Prostate gland (tissue), 2 donors: ENCODE measurements around the gene USP32. TPM values are rescaled to one million over a fixed set of nuclear protein-coding genes. Genes with fewer than 3 reads are reported as not detected.

ENCODE experiments used
- DNase-seq: peaks from one replicate; pipeline ENCODE4 v3.0.0-alpha.2; 2019; ENCODE audit warnings: low spot score
- H3K27ac ChIP-seq, 2 donors: fragments of 200-600 bp; sonication (generic); 2 replicates each; pipeline ENCODE4 v1.5.1; 2017 to 2019
- H3K27me3 ChIP-seq: fragments of 200-600 bp; sonication (generic); replicated peaks from 2 replicates; pipeline ENCODE4 v1.5.1; 2019; ENCODE audit not compliant: insufficient read depth
- H3K36me3 ChIP-seq, 2 donors: fragments of 200-600 bp; sonication (generic); 1 replicate in 1 of 2; 2 replicates in 1 of 2; pipeline versions ENCODE4 v1.5.1 to v1.8.1; 2017 to 2019
- H3K4me1 ChIP-seq: fragments of 200-600 bp; sonication (generic); replicated peaks from 2 replicates; pipeline ENCODE4 v1.5.1; 2019
- H3K4me3 ChIP-seq, 2 donors: fragments of 200-600 bp; sonication (generic); 2 replicates each; pipeline ENCODE4 v1.5.1; 2017 to 2019
- H3K9me3 ChIP-seq: fragments of 200-600 bp; sonication (generic); 2 replicates; pipeline ENCODE4 v1.5.1; 2017
- POLR2A ChIP-seq: fragments of 450-650 bp; IDR thresholded peaks from one replicate; pipeline ENCODE4 v1.6.1; 2016; ENCODE audit warnings: antibody characterized with exemption, mild to moderate bottlenecking
- POLR2AphosphoS5 ChIP-seq: sonication (generic); formaldehyde crosslinking; IDR thresholded peaks from one replicate; pipeline ENCODE4 v1.6.1; 2017; ENCODE audit warnings: antibody characterized with exemption
- WGBS: methylation state at CpG from one replicate; pipeline ENCODE4 v1.1.5; 2018; 5-methylcytosine and 5-hydroxymethylcytosine counted together
- intact Hi-C: fragments of 100-400 bp; cut with DNase I; formaldehyde crosslinking; loops from one replicate; pipeline ENCODE4 v1.14.2; 2022
- total RNA-seq, 2 donors: library from RNA; depleted of rRNA; stranded (reverse); fragments of >200 nt; gene quantifications; one replicate each; pipeline ENCODE4 v1.1.0, GENCODE V29; 2016
- TF ChIP-seq, protein P1 (sequence below), 4 experiments: fragments of 200-600 bp in 2 of 4; fragments of 450-650 bp in 2 of 4; sonication (generic) in 2 of 4; IDR thresholded peaks; 1 replicate in 3 of 4; 2 replicates in 1 of 4; pipeline ENCODE4 v1.5.1; 2016 to 2019; ENCODE audit warnings: antibody characterized with exemption in 4 of 4, mild to moderate bottlenecking in 2 of 4, moderate library complexity in 2 of 4

USP32 gene
- total RNA-seq, 2 donors from 2014 or later, result 21.8 to 59.3 TPM

DNA sequence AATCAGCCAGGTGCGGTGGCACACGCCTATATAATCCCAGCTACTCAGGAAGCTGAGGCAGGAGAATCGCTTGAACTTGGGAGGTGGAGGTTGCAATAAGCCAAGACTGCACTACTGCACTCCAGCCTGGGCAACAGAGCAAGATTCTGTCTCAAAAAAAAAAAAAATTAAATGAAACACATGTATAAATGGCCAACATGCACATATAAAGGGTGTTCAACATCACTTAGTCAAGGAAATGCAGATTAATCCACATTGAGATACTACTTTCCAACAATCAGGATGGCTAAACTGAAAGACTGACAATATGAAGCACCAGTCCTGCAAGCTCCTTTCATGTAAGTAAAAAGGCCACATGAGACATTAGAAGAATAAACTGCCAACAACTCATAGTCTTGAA lies 20.5 kb downstream of the USP32 start:
- Histone ChIP-seq H3K9me3 (no peaks in the 10 kb centered on the region), H3K4me1 (no peaks in the 10 kb centered on the region), H3K4me3 (no peak overlapping the region), H3K27ac (no peak overlapping the region), H3K36me3 (no peaks in the 10 kb centered on the region), H3K27me3 (no peaks in the 10 kb centered on the region)
- TF ChIP-seq POLR2AphosphoS5 (no peak), POLR2A (no peak)
- TF ChIP-seq, protein P1, sequence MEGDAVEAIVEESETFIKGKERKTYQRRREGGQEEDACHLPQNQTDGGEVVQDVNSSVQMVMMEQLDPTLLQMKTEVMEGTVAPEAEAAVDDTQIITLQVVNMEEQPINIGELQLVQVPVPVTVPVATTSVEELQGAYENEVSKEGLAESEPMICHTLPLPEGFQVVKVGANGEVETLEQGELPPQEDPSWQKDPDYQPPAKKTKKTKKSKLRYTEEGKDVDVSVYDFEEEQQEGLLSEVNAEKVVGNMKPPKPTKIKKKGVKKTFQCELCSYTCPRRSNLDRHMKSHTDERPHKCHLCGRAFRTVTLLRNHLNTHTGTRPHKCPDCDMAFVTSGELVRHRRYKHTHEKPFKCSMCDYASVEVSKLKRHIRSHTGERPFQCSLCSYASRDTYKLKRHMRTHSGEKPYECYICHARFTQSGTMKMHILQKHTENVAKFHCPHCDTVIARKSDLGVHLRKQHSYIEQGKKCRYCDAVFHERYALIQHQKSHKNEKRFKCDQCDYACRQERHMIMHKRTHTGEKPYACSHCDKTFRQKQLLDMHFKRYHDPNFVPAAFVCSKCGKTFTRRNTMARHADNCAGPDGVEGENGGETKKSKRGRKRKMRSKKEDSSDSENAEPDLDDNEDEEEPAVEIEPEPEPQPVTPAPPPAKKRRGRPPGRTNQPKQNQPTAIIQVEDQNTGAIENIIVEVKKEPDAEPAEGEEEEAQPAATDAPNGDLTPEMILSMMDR (IDR thresholded peaks at IDR 0.05), result no peak
- intact Hi-C loops, result no loop called here
- WGBS, result 92% methylated on average over 3 of the region's 3 CpGs
- DNase-seq, result no peak

DNA sequence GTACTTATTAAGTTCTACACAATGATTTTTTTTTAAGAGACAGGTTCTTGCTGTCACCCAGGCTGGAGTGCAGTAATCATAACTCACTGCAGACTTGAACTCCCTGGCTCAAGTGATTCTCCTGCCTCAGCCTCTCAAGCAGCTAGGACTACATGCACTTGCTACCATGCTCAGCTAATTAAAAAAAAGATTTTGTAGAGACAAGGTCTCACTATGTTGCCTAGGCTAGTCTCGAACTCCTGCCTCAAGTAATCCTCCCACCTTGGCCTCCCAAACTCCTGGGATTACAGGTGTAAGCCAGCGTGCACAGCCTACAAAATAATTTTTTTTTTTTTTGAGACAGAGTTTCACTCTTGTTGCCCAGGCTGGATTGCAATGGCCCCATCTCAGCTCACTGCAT lies 22.2 kb downstream of the USP32 start:
- no peaks in the 10 kb centered on the region for H3K27me3 ChIP-seq
- no peaks in the 10 kb centered on the region for H3K4me1 ChIP-seq
- H3K27ac ChIP-seq, result no peak overlapping the region
- intact Hi-C loops, result no loop called here
- no peak overlapping the region for H3K4me3 ChIP-seq
- TF ChIP-seq POLR2A, result no peak
- no peak for TF ChIP-seq POLR2AphosphoS5
- TF ChIP-seq, protein P1 (IDR thresholded peaks at IDR 0.05), result no peak
- WGBS, result 98% methylated on average over 2 of the region's 2 CpGs
- no peaks in the 10 kb centered on the region for H3K36me3 ChIP-seq
- H3K9me3 ChIP-seq, result no peaks in the 10 kb centered on the region
- no peak for DNase-seq

DNA sequence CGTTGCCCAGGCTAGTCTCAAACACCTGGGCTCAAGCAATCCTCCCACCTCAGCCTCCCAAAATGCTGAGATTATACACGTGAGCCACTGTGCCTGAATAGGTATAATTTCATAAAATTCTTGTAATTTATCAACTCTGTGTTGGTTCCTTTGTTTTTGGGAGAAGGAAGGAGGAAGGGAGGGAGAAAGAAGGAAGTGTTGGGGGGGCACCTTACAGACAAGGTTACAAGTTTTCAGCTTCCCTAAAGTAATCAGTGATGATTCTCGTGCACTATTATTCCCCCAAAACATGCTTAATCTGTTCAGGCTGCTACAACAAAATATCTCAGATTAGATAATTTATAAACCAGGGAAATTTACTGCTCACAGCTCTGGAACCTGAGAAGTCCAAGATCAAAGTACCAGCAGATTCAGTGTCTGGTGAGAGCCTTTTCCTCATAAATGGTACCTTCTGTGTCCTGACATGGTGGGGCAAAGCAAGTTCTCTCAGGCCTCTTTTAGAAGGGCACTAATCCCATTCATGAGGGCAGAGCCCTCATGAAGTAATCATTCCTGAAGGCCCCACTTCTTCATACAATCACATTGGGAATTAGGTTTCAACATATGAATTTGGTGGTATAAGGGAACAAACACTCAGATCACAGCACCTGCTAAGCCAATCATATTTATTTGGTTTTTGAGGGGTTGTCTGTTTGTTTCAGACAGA lies 28.1 kb downstream of the USP32 start:
- TF ChIP-seq, protein P1 (IDR thresholded peaks at IDR 0.05), result no peak
- no peak for TF ChIP-seq POLR2AphosphoS5
- no peak for TF ChIP-seq POLR2A
- Histone ChIP-seq H3K27me3 (no peaks in the 10 kb centered on the region), H3K9me3 (no peaks in the 10 kb centered on the region), H3K36me3 (no peaks in the 10 kb centered on the region), H3K4me3 (no peak overlapping the region), H3K4me1 (no peaks in the 10 kb centered on the region), H3K27ac (no peak overlapping the region)
- DNase-seq, result no peak
- WGBS, result 99% methylated on average over 3 of the region's 3 CpGs
- intact Hi-C loops, result no loop called here

DNA sequence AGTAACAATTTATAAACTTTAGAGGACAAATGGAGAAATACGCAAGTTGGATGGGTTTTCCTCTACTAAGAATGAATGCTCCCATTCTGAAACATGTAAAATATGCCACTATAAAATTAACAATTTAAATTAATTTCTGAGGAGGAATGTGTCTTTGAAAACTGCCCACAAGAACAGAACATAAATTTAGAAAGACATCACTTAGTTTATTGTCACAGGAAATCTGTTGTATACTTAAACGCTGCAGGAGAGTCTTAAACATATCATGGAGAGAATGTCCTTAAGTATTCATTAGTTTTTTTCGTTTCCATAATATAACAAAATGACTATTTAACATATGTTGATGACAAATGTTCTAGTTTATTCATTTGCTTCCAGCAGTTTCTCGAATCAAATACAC lies 29.6 kb downstream of the USP32 start:
- no peak for TF ChIP-seq POLR2A
- TF ChIP-seq, protein P1 (IDR thresholded peaks at IDR 0.05), result no peak
- TF ChIP-seq POLR2AphosphoS5, result no peak
- intact Hi-C loops, result no loop called here
- Histone ChIP-seq H3K4me1 (no peaks in the 10 kb centered on the region), H3K4me3 (no peak overlapping the region), H3K27ac (no peak overlapping the region), H3K9me3 (no peaks in the 10 kb centered on the region), H3K27me3 (no peaks in the 10 kb centered on the region), H3K36me3 (no peaks in the 10 kb centered on the region)
- DNase-seq, result no peak
- 77% methylated on average over 4 of the region's 4 CpGs for WGBS

DNA sequence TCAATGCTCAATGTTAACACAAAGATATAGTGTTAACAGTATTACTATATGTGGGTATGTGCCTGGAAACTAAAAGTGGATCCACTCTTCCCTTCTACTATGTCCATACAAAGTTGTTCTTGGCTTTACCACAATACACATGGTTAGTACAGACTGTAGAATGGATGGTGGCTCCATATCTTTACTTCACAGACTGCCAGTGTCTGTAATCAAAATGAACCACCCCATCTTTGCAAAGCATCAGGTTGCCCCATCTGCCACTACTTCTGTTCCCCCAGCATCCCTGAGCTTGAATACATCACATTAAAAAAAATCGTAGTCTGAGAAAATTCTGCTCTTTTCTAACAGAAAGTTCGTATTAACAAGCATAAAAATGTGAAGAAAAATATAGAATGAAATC lies 30.0 kb downstream of the USP32 start:
- TF ChIP-seq, protein P1 (IDR thresholded peaks at IDR 0.05), result no peak
- TF ChIP-seq POLR2A, result no peak
- no peak for TF ChIP-seq POLR2AphosphoS5
- H3K27me3 ChIP-seq, result no peaks in the 10 kb centered on the region
- H3K9me3 ChIP-seq, result no peaks in the 10 kb centered on the region
- DNase-seq, result no peak
- intact Hi-C loops, result no loop called here
- no peaks in the 10 kb centered on the region for H3K4me1 ChIP-seq
- no peaks in the 10 kb centered on the region for H3K36me3 ChIP-seq
- 84% methylated on average over 2 of the region's 2 CpGs for WGBS
- H3K27ac ChIP-seq, result no peak overlapping the region
- H3K4me3 ChIP-seq, result no peak overlapping the region
